Endothelial cell of umbilical vein (primary cell): ENCODE data around the gene HSPG2. TPM values are rescaled to one million over a fixed set of nuclear protein-coding genes. Genes with fewer than 3 reads are reported as not detected.

Source experiments
- BruUV-seq: library from RNA; stranded (reverse); fragments of 400-500 nt; replicated peaks from 2 replicates; lab custom pipeline; 2021; lab: Mats Ljungman, UMichigan
- CTCF ChIA-PET: fragments of 300-600, 350-600 bp; sonication (Branson Sonifier 250); formaldehyde crosslinking; loops from one replicate; lab custom pipeline; 2021; ENCODE audit warnings: antibody characterized with exemption, inconsistent platforms; lab: Charles Lee
- POLR2A ChIA-PET: fragments of 300-600, 350-600 bp; sonication (Branson Sonifier 250); formaldehyde crosslinking; loops from one replicate; lab custom pipeline; 2021; ENCODE audit warnings: antibody characterized with exemption, inconsistent platforms; lab: Charles Lee
- DNase-seq: peaks from one replicate; pipeline ENCODE4 v3.0.0-alpha.2; 2011; ENCODE audit warnings: low read depth, low spot score
- FAIRE-seq: peaks from 2 replicates; lab custom pipeline; 2011; peaks lifted over from hg19 to GRCh38; lab: Jason Lieb, UNC
- H2AFZ ChIP-seq: 2 replicates; pipeline ENCODE4 v1.6.0; 2012; ENCODE audit warnings: low read depth, low read length, control low read depth, inconsistent platforms
- H3K27ac ChIP-seq: 2 replicates; pipeline ENCODE4 v1.5.1; 2011; ENCODE audit warnings: low read depth, mild to moderate bottlenecking, control low read depth, low read length, moderate library complexity; ENCODE audit not compliant: insufficient read depth
- H3K27me3 ChIP-seq, 2 experiments: 2 replicates each; pipeline versions ENCODE4 v1.6.0 to v1.6.1; 2011; ENCODE audit warnings: low read length in 2 of 2, mixed read lengths in 1 of 2; ENCODE audit not compliant: control insufficient read depth in 2 of 2, insufficient read depth in 2 of 2
- H3K36me3 ChIP-seq, 2 experiments: 2 replicates in 1 of 2; 3 replicates in 1 of 2; pipeline ENCODE4 v1.5.1; 2011; ENCODE audit warnings: low read length in 2 of 2, mild to moderate bottlenecking in 1 of 2, moderate library complexity in 1 of 2; ENCODE audit not compliant: control insufficient read depth in 2 of 2, insufficient read depth in 2 of 2; ENCODE audit errors: extremely low read depth in 1 of 2
- H3K4me1 ChIP-seq: 3 replicates; pipeline ENCODE4 v1.5.1; 2011; ENCODE audit warnings: mild to moderate bottlenecking, low read length; ENCODE audit not compliant: control insufficient read depth, insufficient read depth; ENCODE audit errors: extremely low read depth
- H3K4me2 ChIP-seq: 2 replicates; pipeline ENCODE4 v1.6.1; 2011; ENCODE audit warnings: low read length, control low read depth, mixed read lengths; ENCODE audit not compliant: insufficient read depth
- H3K4me3 ChIP-seq, 3 experiments: fragments of 200-600 bp in 1 of 3; sonication (generic), shearing (Covaris generic) in 1 of 3; replicated peaks in 1 of 3; 2 replicates each; pipeline ENCODE4 v1.5.1; 2011 to 2016; ENCODE audit warnings: control low read depth in 3 of 3, low read length in 3 of 3, mild to moderate bottlenecking in 2 of 3, inconsistent platforms in 1 of 3, low read depth in 1 of 3, moderate library complexity in 1 of 3; ENCODE audit not compliant: insufficient read depth in 1 of 3
- H3K79me2 ChIP-seq: 2 replicates; pipeline ENCODE4 v1.6.0; 2012; ENCODE audit warnings: low read length, inconsistent platforms; ENCODE audit not compliant: control insufficient read depth, insufficient read depth
- H3K9ac ChIP-seq: replicated peaks from 2 replicates; pipeline ENCODE3; 2011; ENCODE audit warnings: low read length, control low read depth; ENCODE audit not compliant: insufficient read depth; ENCODE audit errors: extremely low read depth
- H3K9me1 ChIP-seq: replicated peaks from 3 replicates; pipeline ENCODE4 v1.6.0; 2011; ENCODE audit warnings: mild to moderate bottlenecking, low read length; ENCODE audit not compliant: control insufficient read depth, insufficient read depth; ENCODE audit errors: extremely low read depth
- H3K9me3 ChIP-seq: replicated peaks from 2 replicates; pipeline ENCODE4 v1.5.1; 2012; ENCODE audit warnings: low read length, inconsistent platforms; ENCODE audit not compliant: control insufficient read depth, insufficient read depth
- H4K20me1 ChIP-seq: replicated peaks from 2 replicates; pipeline ENCODE3; 2011; ENCODE audit warnings: mild to moderate bottlenecking, low read length; ENCODE audit not compliant: control insufficient read depth, insufficient read depth; ENCODE audit errors: extremely low read depth
- CTCF ChIP-seq, 2 donors: IDR thresholded peaks; 1 replicate in 1 of 2; 2 replicates in 1 of 2; pipeline ENCODE4 v1.5.1; 2011; ENCODE audit warnings: low read length in 2 of 2, mild to moderate bottlenecking in 2 of 2, moderate library complexity in 2 of 2, control low read depth in 1 of 2, inconsistent platforms in 1 of 2, low read depth in 1 of 2; ENCODE audit not compliant: insufficient read depth in 1 of 2; ENCODE audit errors: extremely low read depth in 1 of 2
- EZH2 ChIP-seq: IDR thresholded peaks from 2 replicates; pipeline ENCODE4 v1.6.1; 2012; ENCODE audit warnings: borderline replicate concordance, low read depth, mild to moderate bottlenecking, moderate library complexity, low read length, inconsistent platforms; ENCODE audit not compliant: severe bottlenecking
- FOS ChIP-seq: IDR thresholded peaks from 2 replicates; pipeline ENCODE4 v1.6.1; 2011; ENCODE audit warnings: mild to moderate bottlenecking, low read length, moderate library complexity, borderline replicate concordance; ENCODE audit not compliant: insufficient read depth
- GATA2 ChIP-seq: IDR thresholded peaks from 2 replicates; pipeline ENCODE4 v1.7.0; 2011; ENCODE audit warnings: low read depth, mild to moderate bottlenecking, moderate library complexity, mixed read lengths, low read length; ENCODE audit not compliant: insufficient read length, insufficient read depth
- JUN ChIP-seq: IDR thresholded peaks from 2 replicates; pipeline ENCODE4 v1.6.1; 2011; ENCODE audit warnings: borderline replicate concordance, low read depth; ENCODE audit not compliant: insufficient read length, insufficient read depth
- MAX ChIP-seq: IDR thresholded peaks from 2 replicates; pipeline ENCODE4 v1.6.1; 2011; ENCODE audit not compliant: insufficient read depth, insufficient read length
- MYC ChIP-seq: IDR thresholded peaks from one replicate; pipeline ENCODE4 v1.6.1; 2011; ENCODE audit warnings: mild to moderate bottlenecking, low read depth, low read length
- POLR2A ChIP-seq: IDR thresholded peaks from 2 replicates; pipeline ENCODE4 v1.6.1; 2012; ENCODE audit warnings: low read depth, mild to moderate bottlenecking, control low read depth, low read length
- POLR2AphosphoS5 ChIP-seq: IDR thresholded peaks from 2 replicates; pipeline ENCODE4 v1.6.1; 2012; ENCODE audit warnings: low read depth, mild to moderate bottlenecking, control low read depth, low read length, moderate library complexity; ENCODE audit not compliant: insufficient read depth
- dilution Hi-C: fragments of 300-500 bp; cut with MboI; formaldehyde crosslinking; loops from one replicate; pipeline ENCODE4 v1.15.0; 2019; ENCODE audit warnings: low sequenced_read_pairs; ENCODE audit not compliant: extremely low pct_ligation_motif_present
- intact Hi-C: fragments of 100-400 bp; cut with micrococcal nuclease; formaldehyde crosslinking; loops from one replicate; pipeline ENCODE4 v1.10.0; 2022
- polyA plus RNA-seq, 4 experiments: library from polyadenylated mRNA; depleted of rRNA in 3 of 4; stranded (reverse) in 3 of 4; unstranded in 1 of 4; fragments of >200 nt; gene quantifications; 2 replicates each; pipeline versions ENCODE4 v1.2.1 to v1.2.3, GENCODE V29; 2011 to 2012; ENCODE audit warnings: missing spikeins in 1 of 4
- total RNA-seq: library from RNA; stranded (reverse); gene quantifications from 2 replicates; pipeline ENCODE4 v1.2.3, GENCODE V29; 2021

HSPG2 gene
- total and polyA plus RNA-seq, 2 donors (not counting 3 experiments of a cell fraction or from before 2014, with no cell fraction given): 734 to 3,499 TPM

- Histone ChIP-seq H4K20me1 (no peaks in the 10 kb centered on the region), H3K4me2 (no peak overlapping the region), H2AFZ (no peak overlapping the region), H3K9me3 (no peaks in the 10 kb centered on the region), H3K9ac (no peak overlapping the region), H3K4me3 (no peak overlapping the region), H3K79me2 (no peaks in the 10 kb centered on the region), H3K27me3 (no peaks in the 10 kb centered on the region), H3K9me1 (no peaks in the 10 kb centered on the region), H3K4me1 (no peaks in the 10 kb centered on the region), H3K36me3 (no peaks in the 10 kb centered on the region), H3K27ac (no peak overlapping the region)
- dilution Hi-C loops: no loop called here
- CTCF ChIA-PET: no interaction called here
- POLR2A ChIA-PET: no interaction called here
- TF ChIP-seq EZH2: no peak
- TF ChIP-seq MAX: no peak
- TF ChIP-seq GATA2: no peak
- no peak for TF ChIP-seq MYC
- TF ChIP-seq JUN: no peak
- TF ChIP-seq POLR2A: no peak
- no peak for TF ChIP-seq FOS
- no peak for TF ChIP-seq CTCF (IDR thresholded peaks at IDR 0.05; ENCODE audit: extremely low read depth in 1 of 2, insufficient read depth in 1 of 2, low read depth in 1 of 2, low read length in 2 of 2)
- TF ChIP-seq POLR2AphosphoS5: no peak
- intact Hi-C loops: no loop called here
- DNase-seq (no peak), FAIRE-seq (no peak)
- BruUV-seq: no TSS peak
Observed at GRCh38 chr1:21795075-21795474, 142.0 kb downstream of the HSPG2 start.
